Activated B cell treated with CpG ODN at 0.5 μM for 24 hours (primary cell): ENCODE data around the gene ZBTB40. TPM values are rescaled to one million over a fixed set of nuclear protein-coding genes. Genes with fewer than 3 reads are reported as not detected.

Experiments
- ATAC-seq: fragments of 200-7000 bp; cut with Tn5 transposase; one replicate; pipeline ENCODE4 v1.10.0; 2021; ENCODE audit warnings: low read depth, mild to moderate bottlenecking, moderate library complexity
- CTCF ChIA-PET: fragments of 350-600 bp; sonication (Branson Sonifier 250); formaldehyde crosslinking; loops from one replicate; lab custom pipeline; 2021; ENCODE audit warnings: antibody characterized with exemption; lab: Charles Lee
- POLR2A ChIA-PET: fragments of 350-600 bp; sonication (Branson Sonifier 250); formaldehyde crosslinking; loops from one replicate; lab custom pipeline; 2021; ENCODE audit warnings: antibody characterized with exemption; lab: Charles Lee
- DNase-seq: peaks from one replicate; pipeline ENCODE4 v3.0.0; 2022
- H3K27ac Mint-ChIP-seq: one replicate; pipeline ENCODE4 v1.8.0; 2020; ENCODE audit warnings: mixed read lengths
- H3K27me3 Mint-ChIP-seq: one replicate; pipeline ENCODE4 v1.8.0; 2021; ENCODE audit warnings: mixed read lengths
- H3K36me3 Mint-ChIP-seq: one replicate; pipeline ENCODE4 v1.8.0; 2021; ENCODE audit warnings: low read depth, mixed read lengths
- H3K4me1 Mint-ChIP-seq: one replicate; pipeline ENCODE4 v1.8.0; 2021; ENCODE audit warnings: mixed read lengths
- H3K4me3 Mint-ChIP-seq: one replicate; pipeline ENCODE4 v1.8.0; 2020; ENCODE audit warnings: mild to moderate bottlenecking, mixed read lengths
- H3K9me3 Mint-ChIP-seq: one replicate; pipeline ENCODE4 v1.8.0; 2020; ENCODE audit warnings: mixed read lengths
- intact Hi-C: fragments of 100-400 bp; cut with micrococcal nuclease; formaldehyde crosslinking; loops from one replicate; pipeline ENCODE4 v1.15.1; 2024
- total RNA-seq: library from RNA; stranded (reverse); gene quantifications from 2 replicates; pipeline ENCODE4 v1.2.3, GENCODE V29; 2022
- TF ChIP-seq, protein P1 (sequence below): fragments of 200-600 bp; IDR thresholded peaks from one replicate; pipeline ENCODE4 v1.8.0; 2022; ENCODE audit warnings: antibody characterized with exemption, mild to moderate bottlenecking

ZBTB40 gene
- total RNA-seq, 1 donor from 2014 or later = 36.2 TPM

DNA sequence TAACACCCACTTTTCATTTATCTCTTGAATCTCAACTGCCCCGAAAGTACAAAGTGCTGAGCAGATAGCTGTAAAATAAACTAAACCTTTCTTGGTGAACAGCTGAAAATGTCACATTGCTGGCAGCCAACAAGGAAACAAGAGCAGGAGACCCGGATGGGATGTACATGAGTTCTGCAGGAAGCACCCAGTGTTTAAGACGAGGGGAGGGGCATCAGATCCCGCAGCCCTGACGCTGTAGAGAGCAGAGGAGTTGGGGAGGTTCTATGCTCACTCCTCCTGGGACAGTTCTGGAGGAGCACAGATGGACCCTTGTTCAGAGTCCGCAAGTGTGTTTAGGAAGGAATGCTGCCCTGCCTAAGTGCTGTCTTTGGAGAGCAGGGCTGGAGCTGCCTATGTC, 79.6 kb downstream of the ZBTB40 start:
- Mint-ChIP-seq H3K27me3 (no peaks in the 10 kb centered on the region), H3K4me1 (no peaks in the 10 kb centered on the region), H3K36me3 (peaks cover 55% of the 10 kb centered on the region), H3K4me3 (no peak overlapping the region), H3K27ac (no peak overlapping the region), H3K9me3 (no peaks in the 10 kb centered on the region)
- ChIA-PET POLR2A (no interaction called here), CTCF (no interaction called here)
- no peak for DNase-seq
- ATAC-seq = no peak
- TF ChIP-seq, protein P1, sequence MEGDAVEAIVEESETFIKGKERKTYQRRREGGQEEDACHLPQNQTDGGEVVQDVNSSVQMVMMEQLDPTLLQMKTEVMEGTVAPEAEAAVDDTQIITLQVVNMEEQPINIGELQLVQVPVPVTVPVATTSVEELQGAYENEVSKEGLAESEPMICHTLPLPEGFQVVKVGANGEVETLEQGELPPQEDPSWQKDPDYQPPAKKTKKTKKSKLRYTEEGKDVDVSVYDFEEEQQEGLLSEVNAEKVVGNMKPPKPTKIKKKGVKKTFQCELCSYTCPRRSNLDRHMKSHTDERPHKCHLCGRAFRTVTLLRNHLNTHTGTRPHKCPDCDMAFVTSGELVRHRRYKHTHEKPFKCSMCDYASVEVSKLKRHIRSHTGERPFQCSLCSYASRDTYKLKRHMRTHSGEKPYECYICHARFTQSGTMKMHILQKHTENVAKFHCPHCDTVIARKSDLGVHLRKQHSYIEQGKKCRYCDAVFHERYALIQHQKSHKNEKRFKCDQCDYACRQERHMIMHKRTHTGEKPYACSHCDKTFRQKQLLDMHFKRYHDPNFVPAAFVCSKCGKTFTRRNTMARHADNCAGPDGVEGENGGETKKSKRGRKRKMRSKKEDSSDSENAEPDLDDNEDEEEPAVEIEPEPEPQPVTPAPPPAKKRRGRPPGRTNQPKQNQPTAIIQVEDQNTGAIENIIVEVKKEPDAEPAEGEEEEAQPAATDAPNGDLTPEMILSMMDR = no peak
- intact Hi-C loops = no loop called here

DNA sequence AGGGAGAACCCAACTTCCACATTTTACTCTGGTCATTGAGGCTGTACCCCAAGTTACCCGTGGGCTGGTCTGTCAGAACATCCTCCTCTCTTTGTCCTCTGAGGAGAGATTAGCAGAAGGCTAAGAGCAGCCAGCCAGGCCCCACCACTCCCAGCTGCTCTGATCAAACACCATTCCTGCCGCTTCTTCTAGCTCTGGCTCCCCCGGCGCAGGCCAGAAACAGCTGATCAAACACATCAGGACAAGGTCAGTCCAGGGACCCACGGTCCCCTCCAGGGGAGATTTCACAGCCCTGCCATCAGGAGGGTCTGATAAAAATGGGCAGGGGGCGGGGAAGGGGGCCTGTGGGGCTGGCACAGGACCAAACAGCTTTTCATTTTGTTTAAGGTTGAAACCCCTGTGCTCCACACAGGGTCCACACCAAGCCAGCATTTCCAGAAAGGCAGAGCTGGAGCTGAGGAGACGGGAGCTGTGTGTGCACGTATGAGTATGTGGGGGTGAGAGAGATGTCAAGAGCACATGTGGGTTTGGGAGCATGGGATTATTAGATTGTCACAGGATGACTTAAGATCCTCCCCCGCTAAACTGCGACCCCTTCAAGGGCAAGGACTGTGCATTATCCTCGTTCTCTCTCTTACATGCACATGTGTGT, 81.7 kb downstream of the ZBTB40 start:
- intact Hi-C loops = no loop called here
- Mint-ChIP-seq H3K27ac (no peak overlapping the region), H3K4me1 (no peaks in the 10 kb centered on the region), H3K27me3 (no peaks in the 10 kb centered on the region), H3K4me3 (no peak overlapping the region), H3K9me3 (no peaks in the 10 kb centered on the region), H3K36me3 (peaks cover 38% of the 10 kb centered on the region)
- ChIA-PET POLR2A (no interaction called here), CTCF (no interaction called here)
- TF ChIP-seq, protein P1 = no peak
- no peak for DNase-seq
- no peak for ATAC-seq

DNA sequence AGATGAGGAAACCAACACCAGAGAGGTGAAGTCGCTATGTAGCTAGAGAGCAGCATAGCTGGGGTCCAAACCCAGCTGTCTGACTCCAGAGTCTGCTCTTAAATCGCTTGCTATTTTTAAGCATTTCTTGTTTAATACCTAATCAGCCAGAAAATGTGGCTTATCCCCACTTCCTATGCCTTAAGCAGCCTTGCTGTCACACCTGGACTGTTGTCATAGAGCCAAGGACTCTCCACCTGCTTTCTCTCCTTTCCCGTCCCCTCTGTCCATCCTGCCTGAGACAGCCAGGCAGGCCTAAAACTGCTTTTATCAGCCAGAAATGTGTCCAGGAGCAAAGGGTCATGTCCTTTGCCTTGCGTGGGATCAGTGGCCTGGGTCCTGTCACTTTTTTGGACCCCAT, 83.3 kb downstream of the ZBTB40 start:
- Mint-ChIP-seq H3K9me3 (no peaks in the 10 kb centered on the region), H3K27me3 (no peaks in the 10 kb centered on the region), H3K27ac (no peak overlapping the region), H3K4me1 (peaks cover 8% of the 10 kb centered on the region), H3K36me3 (peaks cover 25% of the 10 kb centered on the region), H3K4me3 (no peak overlapping the region)
- ATAC-seq (no peak), DNase-seq (no peak)
- intact Hi-C loops = no loop called here
- ChIA-PET POLR2A (no interaction called here), CTCF (no interaction called here)
- TF ChIP-seq, protein P1 = no peak

DNA sequence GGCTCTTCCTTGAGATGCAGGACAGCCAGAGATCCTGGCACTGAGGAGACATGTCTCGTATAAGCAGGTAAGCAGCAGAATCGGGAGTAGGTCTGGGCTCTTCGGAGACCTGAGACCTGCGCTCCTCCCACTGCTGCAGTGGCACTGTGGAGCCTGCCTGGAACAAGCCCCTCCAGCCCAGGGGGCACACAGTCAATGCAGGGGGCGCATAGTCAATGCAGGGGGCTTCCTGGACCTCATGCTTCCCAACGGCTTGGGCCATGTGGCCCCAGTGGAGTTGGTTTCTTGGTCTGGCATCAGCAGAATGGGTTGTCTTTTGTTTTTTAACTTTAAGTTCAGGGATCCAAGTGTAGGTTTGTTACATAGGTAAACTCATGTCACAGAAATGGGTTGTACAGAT, 83.7 kb downstream of the ZBTB40 start:
- Mint-ChIP-seq H3K9me3 (no peaks in the 10 kb centered on the region), H3K4me3 (no peak overlapping the region), H3K36me3 (peaks cover 21% of the 10 kb centered on the region), H3K4me1 (peaks cover 8% of the 10 kb centered on the region), H3K27ac (no peak overlapping the region), H3K27me3 (no peaks in the 10 kb centered on the region)
- ATAC-seq = no peak
- no peak for DNase-seq
- CTCF ChIA-PET = no interaction called here
- TF ChIP-seq, protein P1 = no peak
- intact Hi-C loops = no loop called here
- POLR2A ChIA-PET = no interaction called here

DNA sequence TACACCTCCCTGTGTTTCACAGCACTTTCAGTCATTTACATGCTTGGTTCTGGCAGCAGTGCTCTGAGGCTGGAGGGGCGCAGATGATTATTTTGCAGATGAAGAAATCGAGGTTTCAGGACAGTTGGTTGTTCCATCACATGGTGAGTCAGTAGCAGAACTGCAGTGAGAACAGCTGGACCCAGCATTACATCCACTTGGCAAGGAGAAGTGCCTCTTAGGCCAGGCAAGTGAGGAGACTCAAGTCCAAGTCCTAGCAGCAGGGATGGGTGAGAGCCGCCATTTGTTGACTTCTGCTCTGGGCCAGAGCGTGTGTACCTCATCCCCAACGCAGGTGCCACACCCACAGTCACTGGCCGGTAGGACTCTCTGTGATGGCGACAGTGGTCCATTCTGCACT, 84.9 kb downstream of the ZBTB40 start:
- Mint-ChIP-seq H3K9me3 (no peaks in the 10 kb centered on the region), H3K27me3 (no peaks in the 10 kb centered on the region), H3K4me1 (peaks cover 8% of the 10 kb centered on the region), H3K27ac (no peak overlapping the region), H3K36me3 (peaks cover 19% of the 10 kb centered on the region), H3K4me3 (no peak overlapping the region)
- TF ChIP-seq, protein P1 = no peak
- ChIA-PET POLR2A (no interaction called here), CTCF (no interaction called here)
- intact Hi-C loops = no loop called here
- ATAC-seq (no peak), DNase-seq (no peak)
